Stimulated activated naive CD8-positive, alpha-beta T cell treated with anti-CD3 and anti-CD28 coated beads, Interleukin-15, Interleukin-2, amounts not matched to agents 100 ng/mL and 50 ng/mL, for 24 hours (primary cell): ENCODE data around the gene CFAP92.
"Not testable (repeated sequence)": the region's sequence is repeated elsewhere in the genome, so short reads cannot be mapped to it uniquely, and the experiment has no call there.

Experiments used
- H3K27ac Mint-ChIP-seq: one replicate; pipeline ENCODE4 v1.8.0; 2021; ENCODE audit warnings: mild to moderate bottlenecking, mixed read lengths
- H3K27me3 Mint-ChIP-seq: one replicate; pipeline ENCODE4 v1.8.0; 2021; ENCODE audit warnings: mixed read lengths
- H3K36me3 Mint-ChIP-seq: one replicate; pipeline ENCODE4 v1.8.0; 2021; ENCODE audit warnings: low read depth, mixed read lengths
- H3K4me1 Mint-ChIP-seq: one replicate; pipeline ENCODE4 v1.8.0; 2021; ENCODE audit warnings: low read depth, mixed read lengths
- H3K4me3 Mint-ChIP-seq: one replicate; pipeline ENCODE4 v1.8.0; 2021; ENCODE audit warnings: mild to moderate bottlenecking, mixed read lengths
- H3K9me3 Mint-ChIP-seq: one replicate; pipeline ENCODE4 v1.8.0; 2021; ENCODE audit warnings: mixed read lengths

CFAP92 gene

DNA sequence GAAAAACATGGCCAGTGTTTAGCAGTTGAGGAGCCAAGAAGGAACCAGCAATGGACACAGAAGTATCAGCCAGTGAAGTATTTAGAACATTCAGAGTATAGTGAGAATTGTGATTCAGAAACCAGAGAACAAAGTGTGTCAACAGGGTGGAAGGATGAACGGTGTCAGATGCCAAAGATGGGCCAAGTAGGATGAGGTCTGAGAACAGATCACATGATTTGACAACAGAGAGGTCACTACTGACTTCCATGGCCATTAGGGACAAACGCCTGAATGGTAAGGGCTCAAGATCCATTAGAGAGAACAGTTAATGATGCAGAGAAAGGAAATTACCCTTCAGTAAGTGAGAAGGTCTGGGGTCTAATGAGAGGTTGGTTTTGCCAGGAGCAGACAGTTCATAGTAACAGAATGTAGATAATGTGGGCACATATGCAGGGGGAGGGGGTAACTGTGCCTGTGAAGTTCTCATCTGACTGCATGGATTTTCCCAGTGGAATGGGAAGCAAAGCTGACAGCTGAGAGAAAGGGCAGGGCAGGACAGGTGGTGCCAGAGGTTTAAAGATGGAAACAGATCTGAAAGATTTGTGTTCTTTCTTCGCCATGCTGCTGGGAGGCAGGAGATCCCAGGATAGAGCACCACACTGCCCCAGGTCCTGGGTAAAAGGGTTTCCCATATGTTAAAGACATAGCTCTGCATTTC, 119.2 kb downstream of the CFAP92 start:
- H3K27ac Mint-ChIP-seq, result no peak overlapping the region
- no peaks in the 10 kb centered on the region for H3K27me3 Mint-ChIP-seq
- H3K4me1 Mint-ChIP-seq, result peaks cover 34% of the 10 kb centered on the region
- H3K4me3 Mint-ChIP-seq, result no peak overlapping the region
- no peaks in the 10 kb centered on the region for H3K9me3 Mint-ChIP-seq
- H3K36me3 Mint-ChIP-seq, result peaks cover 7% of the 10 kb centered on the region

DNA sequence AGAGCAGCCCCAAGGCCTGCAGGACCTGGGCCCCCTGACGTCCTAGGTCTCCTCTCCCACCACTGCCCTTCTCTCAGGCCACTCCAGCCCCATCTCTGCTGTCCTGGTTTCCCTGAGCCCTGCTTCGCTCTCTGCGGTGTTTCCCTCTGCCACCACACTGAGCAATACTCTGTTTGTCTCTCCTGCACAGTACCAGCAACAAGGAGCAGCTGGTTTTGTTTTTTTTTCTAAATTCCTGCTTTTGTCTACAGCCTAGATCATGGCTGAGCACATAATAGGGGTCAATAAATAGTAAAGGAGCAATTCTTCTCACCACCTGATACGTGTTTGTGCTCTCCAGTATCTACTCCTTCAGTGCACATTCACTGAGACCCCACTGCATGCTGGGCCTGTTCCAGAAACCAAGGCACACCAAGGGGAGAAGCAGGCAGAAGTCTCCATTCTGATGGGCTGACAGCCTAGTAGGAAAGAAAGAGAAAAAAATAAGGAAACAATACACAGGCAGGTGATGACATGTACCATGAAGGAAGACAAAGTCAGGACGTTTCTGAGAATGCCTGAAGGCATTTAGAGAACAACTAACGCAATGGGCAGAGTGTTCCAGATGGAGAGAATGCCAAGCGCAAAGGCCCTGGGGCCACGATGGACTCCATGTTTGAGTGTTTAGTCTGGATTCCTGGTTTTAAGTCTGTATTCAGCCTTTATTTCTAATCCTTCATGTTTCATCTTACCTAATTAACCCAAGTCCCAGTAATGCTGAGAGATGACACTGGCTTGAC, 120.4 kb downstream of the CFAP92 start:
- H3K27ac Mint-ChIP-seq, result no peak overlapping the region
- H3K9me3 Mint-ChIP-seq, result no peaks in the 10 kb centered on the region
- H3K27me3 Mint-ChIP-seq, result no peaks in the 10 kb centered on the region
- H3K4me3 Mint-ChIP-seq, result no peak overlapping the region
- H3K4me1 Mint-ChIP-seq, result peaks cover 28% of the 10 kb centered on the region
- peaks cover 2% of the 10 kb centered on the region for H3K36me3 Mint-ChIP-seq

DNA sequence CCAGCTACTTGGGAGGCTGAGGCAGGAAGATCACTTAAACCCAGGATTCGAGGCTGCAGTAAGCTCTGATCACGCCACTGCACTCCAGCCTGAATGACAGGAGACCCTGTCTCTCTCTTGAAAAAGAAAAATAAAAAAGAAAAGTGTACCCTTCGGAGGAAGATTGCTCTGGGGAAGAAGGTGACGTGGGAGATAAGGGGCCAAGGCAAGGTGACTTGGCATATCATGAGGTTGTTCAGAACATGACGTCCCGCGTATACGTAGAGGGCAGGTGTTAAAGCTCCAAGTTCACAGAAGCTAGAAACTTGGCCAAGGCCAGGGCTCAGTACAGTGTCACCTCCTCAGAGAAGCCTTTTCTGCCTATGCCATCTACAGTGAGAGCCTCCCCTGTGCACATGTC, 121.1 kb downstream of the CFAP92 start:
- Mint-ChIP-seq H3K36me3 (no peaks in the 10 kb centered on the region), H3K4me1 (peaks cover 21% of the 10 kb centered on the region), H3K4me3 (no peak overlapping the region), H3K9me3 (no peaks in the 10 kb centered on the region), H3K27ac (no peak overlapping the region), H3K27me3 (no peaks in the 10 kb centered on the region)

DNA sequence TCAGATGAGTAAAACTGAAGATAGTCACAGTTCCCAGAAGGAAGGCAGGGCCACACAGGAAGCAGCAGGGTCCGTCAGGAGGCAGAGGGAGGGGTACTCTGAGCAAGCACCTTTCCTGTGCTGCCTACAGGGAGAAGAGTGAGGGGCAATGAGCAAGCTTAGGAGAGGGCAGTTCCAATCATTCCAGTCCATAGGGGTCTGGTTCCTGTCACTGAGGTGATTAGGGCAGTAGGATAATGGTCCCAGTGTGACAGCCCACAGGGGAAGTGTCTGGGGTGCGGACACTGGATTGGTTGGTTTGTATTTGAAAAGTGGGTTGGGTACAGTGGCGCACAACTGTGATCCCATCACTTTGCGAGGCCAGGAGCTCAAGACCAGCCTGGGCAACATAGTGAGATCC, 121.6 kb downstream of the CFAP92 start:
- H3K36me3 Mint-ChIP-seq, result no peaks in the 10 kb centered on the region
- H3K27ac Mint-ChIP-seq, result no peak overlapping the region
- no peaks in the 10 kb centered on the region for H3K9me3 Mint-ChIP-seq

DNA sequence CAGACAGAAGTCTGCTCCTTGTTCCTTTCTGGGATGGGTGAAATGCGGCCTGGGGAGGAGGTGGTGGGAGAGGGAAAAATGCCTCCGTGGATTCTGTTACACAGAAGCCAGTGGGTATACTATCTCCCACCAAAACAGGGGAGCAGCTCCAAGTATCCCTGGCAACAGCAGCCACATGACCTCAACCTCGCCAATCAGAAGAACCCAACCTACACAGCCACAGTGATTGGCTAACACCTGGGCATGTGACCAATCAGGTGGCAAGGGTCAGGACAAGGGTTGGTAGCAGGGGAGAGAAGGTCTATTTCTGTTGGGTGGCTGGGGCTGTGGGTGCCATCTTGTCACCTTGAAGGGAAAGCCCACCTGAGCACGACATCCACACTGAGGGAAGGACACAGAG, 123.5 kb downstream of the CFAP92 start:
- Mint-ChIP-seq H3K27ac (no peak overlapping the region), H3K27me3 (no peaks in the 10 kb centered on the region), H3K4me3 (no peak overlapping the region), H3K4me1 (peaks cover 2% of the 10 kb centered on the region), H3K9me3 (no peaks in the 10 kb centered on the region), H3K36me3 (no peaks in the 10 kb centered on the region)

More for the DNA sequence above, 121.6 kb downstream of the CFAP92 start:
- peaks cover 16% of the 10 kb centered on the region for H3K4me1 Mint-ChIP-seq
- no peak overlapping the region for H3K4me3 Mint-ChIP-seq
- H3K27me3 Mint-ChIP-seq, result no peaks in the 10 kb centered on the region

DNA sequence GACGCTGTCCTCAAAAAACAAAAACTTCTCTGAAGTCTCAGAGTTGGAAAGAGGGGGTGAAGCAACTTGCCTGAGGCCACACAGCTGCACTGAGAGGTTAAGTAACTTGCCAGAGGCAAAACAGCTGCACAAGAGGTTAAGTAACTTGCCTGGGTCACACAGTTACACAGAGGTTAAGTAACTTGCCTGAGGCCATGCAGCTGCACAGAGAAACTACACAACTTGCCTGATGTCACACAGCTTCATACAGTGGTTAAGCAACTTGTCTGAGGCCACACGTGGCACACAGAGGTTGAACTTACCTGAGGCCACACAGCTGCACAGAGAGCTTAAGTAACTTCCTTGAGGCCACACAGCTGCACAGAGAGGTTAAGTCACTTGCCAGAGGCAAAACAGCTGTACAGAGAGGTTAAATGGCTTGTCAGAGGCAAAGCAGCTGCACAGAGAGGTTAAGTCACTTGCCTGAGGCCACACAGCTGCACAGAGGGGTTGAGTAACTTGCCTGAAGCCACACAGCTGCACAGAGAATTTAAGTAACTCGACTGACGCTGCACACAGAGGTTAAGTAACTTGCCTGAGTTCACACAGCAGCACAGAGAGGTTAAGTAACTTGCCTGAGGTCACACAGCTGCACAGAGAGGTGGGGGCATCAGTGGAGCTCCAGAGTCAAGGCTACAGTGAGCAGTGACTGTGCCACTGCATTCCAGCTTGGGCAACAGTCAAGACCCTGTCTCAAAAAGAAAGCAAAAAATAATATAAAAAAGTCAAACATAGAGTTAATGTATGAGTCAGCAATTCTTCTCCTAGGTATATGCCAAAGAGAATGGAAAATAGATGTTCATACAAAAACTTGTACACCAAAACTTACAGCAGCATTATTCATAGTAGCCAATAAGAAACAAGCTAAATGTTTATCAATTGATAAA, 126.4 kb downstream of the CFAP92 start:
- H3K27ac Mint-ChIP-seq, result no peak overlapping the region
- H3K4me3 Mint-ChIP-seq, result no peak overlapping the region
- no peaks in the 10 kb centered on the region for H3K27me3 Mint-ChIP-seq
- H3K9me3 Mint-ChIP-seq, result no peaks in the 10 kb centered on the region
- no peaks in the 10 kb centered on the region for H3K36me3 Mint-ChIP-seq
- no peaks in the 10 kb centered on the region for H3K4me1 Mint-ChIP-seq

DNA sequence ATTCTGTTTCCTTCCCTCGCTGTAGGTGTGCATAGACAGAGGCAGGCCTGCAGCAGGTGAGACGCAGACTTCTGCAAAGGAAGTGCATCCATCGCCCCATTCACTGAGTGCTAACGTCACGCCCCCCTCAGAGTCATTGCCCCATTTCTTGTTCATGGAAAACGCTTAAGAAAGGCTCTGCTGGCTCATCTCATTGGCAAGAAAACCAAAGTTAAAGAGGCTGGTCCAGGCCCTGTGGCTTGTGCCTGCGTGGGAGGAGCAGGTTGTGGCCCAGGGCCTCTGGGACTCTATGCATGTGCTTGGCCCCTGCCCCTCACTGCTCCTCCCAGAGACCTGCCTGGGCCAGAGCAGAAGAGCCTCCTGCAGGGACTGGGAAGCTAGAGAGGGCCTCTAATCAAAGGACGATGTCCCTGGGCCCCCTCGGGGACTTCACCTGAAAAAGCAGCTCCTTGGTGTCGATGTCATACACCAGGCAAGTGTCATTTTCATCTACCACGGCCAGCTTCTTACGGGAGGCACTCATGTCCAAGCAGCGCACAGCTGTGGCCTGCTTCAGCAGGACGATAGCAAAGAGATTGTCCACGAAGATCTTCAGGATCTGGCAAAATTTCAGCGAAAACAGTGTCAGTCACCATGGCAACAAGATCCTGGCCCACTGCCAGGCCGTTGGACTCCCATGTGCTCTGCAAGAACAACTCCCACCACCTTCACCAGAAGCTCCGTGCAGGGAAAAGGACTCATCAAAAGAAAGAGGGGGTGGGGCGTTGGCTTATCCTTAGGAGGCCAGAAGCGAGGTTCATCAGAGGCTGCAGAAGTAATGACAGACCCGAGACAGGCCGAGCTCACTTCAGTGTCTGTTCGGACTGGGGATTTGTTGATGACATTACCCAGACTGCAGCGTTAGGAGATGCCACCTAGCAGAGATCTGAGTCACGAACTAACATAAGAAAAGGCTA, 128.7 kb downstream of the CFAP92 start:
- H3K4me3 Mint-ChIP-seq, H3K4me1 Mint-ChIP-seq, H3K9me3 Mint-ChIP-seq, H3K27me3 Mint-ChIP-seq, H3K27ac Mint-ChIP-seq: not testable (repeated sequence)
- H3K36me3 Mint-ChIP-seq, result peaks cover 15% of the 10 kb centered on the region

DNA sequence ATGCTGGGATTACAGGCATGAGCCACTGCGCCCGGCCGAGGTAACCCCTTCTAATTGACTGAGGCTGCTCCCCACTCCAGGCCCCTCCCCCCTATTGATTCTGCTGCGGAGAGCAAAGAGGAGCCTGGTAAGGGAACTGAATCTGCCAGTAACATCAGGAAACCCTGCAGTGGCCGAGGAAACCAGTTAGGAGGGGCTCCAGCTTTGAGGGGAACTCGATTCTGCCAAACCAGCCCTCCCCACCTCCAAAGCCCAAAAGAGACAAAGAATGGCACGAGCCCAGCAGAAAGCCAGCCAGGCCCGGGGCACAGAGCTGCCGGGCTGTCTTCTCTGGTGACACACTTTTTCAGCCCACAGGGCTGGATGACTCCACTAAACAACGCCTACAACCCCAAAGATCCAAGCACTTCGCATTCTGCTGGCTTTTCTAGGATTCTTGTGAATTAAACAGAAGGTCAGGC, 129.5 kb downstream of the CFAP92 start:
- Mint-ChIP-seq H3K36me3 (peaks cover 15% of the 10 kb centered on the region), H3K27ac (no peak overlapping the region), H3K4me3 (no peak overlapping the region), H3K4me1 (no peaks in the 10 kb centered on the region), H3K9me3 (peaks cover 10% of the 10 kb centered on the region), H3K27me3 (no peaks in the 10 kb centered on the region)

DNA sequence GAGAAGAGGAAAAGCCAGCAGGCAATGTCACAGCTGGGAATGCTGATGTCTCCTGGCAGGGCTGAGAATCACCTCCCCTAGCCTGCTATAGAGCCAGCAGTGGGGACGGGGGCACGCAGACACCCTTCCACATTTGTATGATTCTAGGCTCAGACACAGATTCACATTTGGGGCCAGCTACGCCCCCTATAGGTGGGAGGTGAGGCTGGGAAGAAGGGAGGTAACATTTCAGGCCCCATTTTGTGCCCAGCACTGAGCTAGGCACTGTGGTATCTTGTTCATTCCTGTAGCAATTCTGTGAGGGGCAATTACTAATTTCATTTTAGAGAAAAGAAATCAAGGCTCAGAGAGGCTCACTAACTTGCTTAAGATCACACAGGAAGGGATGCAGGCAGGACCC, 130.3 kb downstream of the CFAP92 start:
- peaks cover 18% of the 10 kb centered on the region for H3K9me3 Mint-ChIP-seq
- no peak overlapping the region for H3K27ac Mint-ChIP-seq
- no peak overlapping the region for H3K4me3 Mint-ChIP-seq
- peaks cover 15% of the 10 kb centered on the region for H3K36me3 Mint-ChIP-seq
- H3K27me3 Mint-ChIP-seq, result no peaks in the 10 kb centered on the region
- H3K4me1 Mint-ChIP-seq, result no peaks in the 10 kb centered on the region

DNA sequence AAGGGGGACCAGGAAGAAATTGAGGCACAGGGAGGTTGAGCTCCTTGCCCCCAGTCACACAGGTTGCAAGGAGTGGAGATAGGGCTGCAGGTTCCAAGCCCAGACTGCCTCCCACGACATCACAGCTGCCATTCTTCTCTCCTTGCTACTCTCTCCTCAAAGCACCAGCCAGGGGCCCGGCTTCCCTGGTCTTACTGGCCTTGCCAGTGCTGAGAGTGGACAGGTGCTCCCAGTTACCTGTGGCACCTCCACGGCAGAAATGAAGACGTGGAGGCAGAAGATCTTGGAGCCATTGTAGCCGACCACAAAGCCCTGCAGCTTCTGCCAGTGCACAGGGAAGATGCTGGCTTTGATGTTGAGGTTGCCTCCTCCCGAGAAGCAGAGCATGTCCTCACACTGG, 132.4 kb downstream of the CFAP92 start:
- Mint-ChIP-seq H3K27ac (no peak overlapping the region), H3K4me3 (no peak overlapping the region), H3K4me1 (no peaks in the 10 kb centered on the region), H3K27me3 (no peaks in the 10 kb centered on the region), H3K36me3 (peaks cover 19% of the 10 kb centered on the region), H3K9me3 (peaks cover 31% of the 10 kb centered on the region)
